K562 (cell line): ENCODE data around the gene BST1. TPM values are rescaled to one million over a fixed set of nuclear protein-coding genes. Genes with fewer than 3 reads are reported as not detected.
A peak's percentile ranks its signal among the peaks of the same experiment; 100 is the strongest.

Experiments used
- ATAC-seq: fragments of 200-7000 bp; cut with Tn5 transposase; 3 replicates; pipeline ENCODE4 v1.9.1; 2020; ENCODE audit warnings: moderate library complexity
- BruUV-seq: library from RNA; stranded (reverse); fragments of 400-500 nt; replicated peaks from 2 replicates; lab custom pipeline; 2021; lab: Mats Ljungman, UMichigan
- CTCF ChIA-PET: fragments of 300-600 bp; formaldehyde crosslinking; extraction: SDS; loops from one replicate; lab custom pipeline; 2021; ENCODE audit warnings: low intra/inter-chr PET ratio; lab: Yijun Ruan, JAX
- POLR2A ChIA-PET: fragments of 300-600, 350-650 bp; sonication (Branson Sonifier 250); formaldehyde crosslinking; extraction: SDS; loops from one replicate; lab custom pipeline; 2021; ENCODE audit warnings: antibody characterized with exemption, inconsistent platforms; lab: Yijun Ruan, JAX
- DNase-seq, 4 experiments: peaks; one replicate each; pipeline versions ENCODE4 v3.0.0 to v3.0.0-alpha.2; 2011 to 2018; ENCODE audit warnings: low spot score in 3 of 4, mixed read lengths in 3 of 4; ENCODE audit errors: extremely low read depth in 1 of 4
- FAIRE-seq: peaks from 2 replicates; lab custom pipeline; 2011; peaks lifted over from hg19 to GRCh38; lab: Jason Lieb, UNC
- H2AFZ ChIP-seq: 2 replicates; pipeline ENCODE4 v1.6.0; 2011; ENCODE audit warnings: low read depth, low read length, control low read depth, inconsistent platforms
- H3K27ac ChIP-seq: fragments of 200-600 bp; 3 replicates; pipeline ENCODE4 v1.8.0; 2011; ENCODE audit warnings: low read depth, mild to moderate bottlenecking, control low read depth, inconsistent platforms, low read length, moderate library complexity, mixed read lengths; ENCODE audit errors: extremely low read depth
- H3K27me3 ChIP-seq, 2 experiments: fragments of 300-600 bp in 1 of 2; 2 replicates in 1 of 2; 3 replicates in 1 of 2; pipeline versions ENCODE4 v1.6.0 to v1.8.0; 2011; ENCODE audit warnings: inconsistent platforms in 2 of 2, low read length in 2 of 2, mild to moderate bottlenecking in 1 of 2, mixed read lengths in 1 of 2, moderate library complexity in 1 of 2; ENCODE audit not compliant: control insufficient read depth in 2 of 2, insufficient read depth in 2 of 2
- H3K36me3 ChIP-seq: fragments of 300-600 bp; 3 replicates; pipeline ENCODE4 v1.8.0; 2011; ENCODE audit warnings: mild to moderate bottlenecking, low read length, inconsistent platforms; ENCODE audit not compliant: control insufficient read depth, insufficient read depth
- H3K4me1 ChIP-seq, 2 experiments: fragments of 200-600 bp in 1 of 2; replicated peaks in 1 of 2; 2 replicates in 1 of 2; 3 replicates in 1 of 2; pipeline versions ENCODE4 v1.5.1 to v1.8.0; 2011; ENCODE audit warnings: inconsistent platforms in 2 of 2, low read length in 2 of 2, mild to moderate bottlenecking in 1 of 2, mixed read lengths in 1 of 2, moderate library complexity in 1 of 2; ENCODE audit not compliant: control insufficient read depth in 2 of 2, insufficient read depth in 2 of 2
- H3K4me2 ChIP-seq: 2 replicates; pipeline ENCODE4 v1.6.1; 2011; ENCODE audit warnings: low read length, control low read depth, inconsistent platforms, mixed read lengths; ENCODE audit not compliant: insufficient read depth
- H3K4me3 ChIP-seq: fragments of 200-600 bp; sonication (generic), shearing (Covaris generic); 2 replicates; pipeline ENCODE4 v1.5.1; 2016; ENCODE audit warnings: control low read depth, inconsistent platforms
- H3K79me2 ChIP-seq: fragments of 200-600 bp; 3 replicates; pipeline ENCODE4 v1.8.0; 2011; ENCODE audit warnings: low read length, inconsistent platforms; ENCODE audit not compliant: control insufficient read depth, insufficient read depth
- H3K9ac ChIP-seq, 2 experiments: 2 replicates each; pipeline versions ENCODE4 v1.6.0 to v1.6.1; 2011; ENCODE audit warnings: low read depth in 2 of 2, low read length in 2 of 2, control low read depth in 1 of 2, inconsistent platforms in 1 of 2, mild to moderate bottlenecking in 1 of 2, mixed read lengths in 1 of 2; ENCODE audit not compliant: insufficient read depth in 1 of 2
- H3K9me1 ChIP-seq: one replicate; pipeline ENCODE4 v1.6.0; 2011; ENCODE audit warnings: inconsistent platforms, mild to moderate bottlenecking, low read length, moderate library complexity; ENCODE audit not compliant: control insufficient read depth, insufficient read depth
- H3K9me3 ChIP-seq: replicated peaks from 2 replicates; pipeline ENCODE4 v1.5.1; 2011; ENCODE audit warnings: low read depth, low read length, inconsistent platforms; ENCODE audit not compliant: control insufficient read depth, insufficient read depth
- H4K20me1 ChIP-seq: replicated peaks from 2 replicates; pipeline ENCODE4 v1.6.1; 2011; ENCODE audit warnings: low read length, inconsistent platforms, mixed read lengths; ENCODE audit not compliant: control insufficient read depth, insufficient read depth
- ATF7 ChIP-seq: fragments of 450-650 bp; IDR thresholded peaks from 2 replicates; pipeline ENCODE4 v1.7.1; 2014; ENCODE audit warnings: mild to moderate bottlenecking, moderate library complexity
- CREM ChIP-seq: IDR thresholded peaks from 2 replicates; pipeline ENCODE4 v1.6.1; 2014; ENCODE audit warnings: antibody characterized with exemption, low read depth
- DPF2 ChIP-seq: fragments of 450-650 bp; IDR thresholded peaks from 2 replicates; pipeline ENCODE4 v1.6.1; 2016
- MYBL2 ChIP-seq, 2 experiments: fragments of 450-650 bp in 1 of 2; sonication (generic) in 1 of 2; formaldehyde crosslinking in 1 of 2; IDR thresholded peaks; 2 replicates each; pipeline versions ENCODE4 v1.6.1 to v1.8.1; 2017 to 2022; ENCODE audit warnings: borderline replicate concordance in 1 of 2, inconsistent platforms in 1 of 2, low read depth in 1 of 2, mild to moderate bottlenecking in 1 of 2, missing genetic modification reagents in 1 of 2, moderate library complexity in 1 of 2
- NFXL1 ChIP-seq: fragments of 450-650 bp; formaldehyde crosslinking; IDR thresholded peaks from 2 replicates; pipeline ENCODE4 v1.4.0; 2021; ENCODE audit warnings: mild to moderate bottlenecking
- PRMT5 ChIP-seq: sonication (generic); formaldehyde crosslinking; IDR thresholded peaks from 2 replicates; pipeline ENCODE4 v1.5.0; 2020; ENCODE audit warnings: missing genetic modification reagents
- SRSF3 ChIP-seq: fragments of 200-400 bp; formaldehyde crosslinking; IDR thresholded peaks from 2 replicates; pipeline ENCODE4 v1.6.1; 2016; ENCODE audit warnings: mild to moderate bottlenecking, low read length, moderate library complexity; ENCODE audit not compliant: insufficient read depth
- SRSF9 ChIP-seq: fragments of 200-400 bp; formaldehyde crosslinking; IDR thresholded peaks from 2 replicates; pipeline ENCODE4 v1.6.1; 2017; ENCODE audit warnings: low read depth, low read length, borderline replicate concordance
- ZNF589 ChIP-seq: fragments of 200-800 bp; sonication (Bioruptor generic); IDR thresholded peaks from 2 replicates; pipeline ENCODE4 v1.6.1; 2016; ENCODE audit warnings: low read depth, missing genetic modification characterization, missing compliant biosample characterization
- WGBS: fragments of 100-300 bp; shearing (Covaris generic); methylation state at CpG from one replicate; pipeline ENCODE4 v1.1.6; 2016; ENCODE audit warnings: low coverage, mixed read lengths; ENCODE audit not compliant: insufficient coverage; ENCODE audit errors: missing lambda C conversion rate; 5-methylcytosine and 5-hydroxymethylcytosine counted together
- in situ Hi-C: fragments of 300-500 bp; cut with MboI; formaldehyde crosslinking; loops from 4 replicates; pipeline ENCODE4 v1.15.0; 2018; ENCODE audit warnings: inconsistent platforms, mixed read lengths
- intact Hi-C: fragments of 100-400 bp; cut with micrococcal nuclease; formaldehyde crosslinking; loops from 2 replicates; pipeline ENCODE4 v1.14.2; 2022
- polyA plus RNA-seq, 8 experiments: library from polyadenylated mRNA; depleted of rRNA in 4 of 8; stranded (reverse) in 5 of 8; unstranded in 3 of 8; fragments of >200 nt; fragmentation: Nextera tagmentation in 2 of 8; fragmentation: Illumina TruSeq in 1 of 8; extraction: Ambion mirVana in 2 of 8; extraction: Trizol in 1 of 8; gene quantifications; 2 replicates each; pipeline versions ENCODE4 v1.2.1 to v1.2.3, GENCODE V29; 2011 to 2014; ENCODE audit warnings: inconsistent platforms in 1 of 8, missing spikeins in 1 of 8
- total RNA-seq, 7 experiments: library from RNA; depleted of rRNA in 6 of 7; stranded (reverse); fragments of >200 nt in 6 of 7; fragmentation: Illumina TruSeq in 2 of 7; extraction: Trizol in 2 of 7; gene quantifications; 2 replicates each; pipeline versions ENCODE4 v1.2.1 to v1.2.3, GENCODE V29; 2011 to 2021; ENCODE audit warnings: low replicate concordance in 1 of 7
- TF ChIP-seq, protein P1 (sequence below): fragments of 250-450 bp; sonication (Bioruptor Pico); IDR thresholded peaks from 2 replicates; pipeline ENCODE4 v1.8.0; 2021; ENCODE audit warnings: moderate library complexity, mild to moderate bottlenecking, inconsistent platforms

The BST1 gene
- total and polyA plus RNA-seq, 9 of the 15 experiments (the other 6 are each of a cell fraction or from before 2014, with no cell fraction given), result 0.04 to 0.38 (median 0.07) TPM; not detected in 6

DNA sequence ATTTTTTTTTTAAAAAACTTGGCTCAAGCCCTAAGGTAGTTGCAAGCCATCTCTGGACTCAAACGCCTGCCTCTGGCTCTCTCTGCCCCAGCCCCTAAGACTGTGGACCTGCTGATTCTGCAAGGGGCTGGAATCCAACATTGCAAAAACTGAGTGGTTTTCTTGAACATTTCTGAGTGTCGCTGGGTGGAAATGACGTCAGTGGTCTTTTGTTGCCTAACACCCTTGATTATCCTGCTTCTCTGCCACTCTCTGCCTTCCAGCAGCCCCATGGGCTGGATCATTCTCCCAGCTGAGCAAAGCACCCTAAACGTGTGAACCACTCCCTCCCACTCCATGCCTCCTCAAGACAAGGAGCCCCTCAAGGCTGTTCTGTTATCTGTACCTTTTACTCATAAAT is 16.6 kb downstream of the BST1 start:
- H4K20me1 ChIP-seq, result no peaks in the 10 kb centered on the region
- in situ Hi-C loops, result no loop called here
- WGBS, result 5% methylated on average over 4 of the region's 4 CpGs
- no peak overlapping the region for H3K4me3 ChIP-seq
- ChIA-PET POLR2A (no interaction called here), CTCF (no interaction called here)
- H3K4me1 ChIP-seq, result no peaks in the 10 kb centered on the region; a peak in 1 of 5 replicates
- intact Hi-C loops, result loop anchor here (5.0 kb wide), 1 partner anchor 67 kb away; no protein-coding TSS in a partner anchor
- no peak overlapping the region for H3K27ac ChIP-seq
- no peaks in the 10 kb centered on the region for H3K9me1 ChIP-seq
- peaks cover 0 to 5% of the 10 kb centered on the region in 2 experiments; a peak in 3 of 5 replicates for H3K27me3 ChIP-seq
- no peaks in the 10 kb centered on the region for H3K36me3 ChIP-seq
- no peaks in the 10 kb centered on the region for H3K79me2 ChIP-seq
- BruUV-seq, result no TSS peak
- ATAC-seq (no peak; the same call in 2 of the 3 replicates), DNase-seq (no peak), FAIRE-seq (no peak)
- no peak for TF ChIP-seq MYBL2 (IDR thresholded peaks at IDR 0.05; ENCODE audit: low read depth)
- no peak for TF ChIP-seq MYBL2 (CRISPR knock-in tag; IDR thresholded peaks at IDR 0.05; ENCODE audit: borderline replicate concordance)
- TF ChIP-seq PRMT5 (CRISPR knock-in tag), result no peak
- TF ChIP-seq CREM, result 0 out of 2 replicates have a peak, but pooled peaks have one; percentile 17
- TF ChIP-seq ATF7, result peak; percentile 30; the same call in 1 of the 2 replicates
- TF ChIP-seq DPF2, result no peak
- H3K9me3 ChIP-seq, result no peaks in the 10 kb centered on the region
- H3K4me2 ChIP-seq, result no peak overlapping the region
- H3K9ac ChIP-seq, result no peak overlapping the region
- H2AFZ ChIP-seq, result no peak overlapping the region

DNA sequence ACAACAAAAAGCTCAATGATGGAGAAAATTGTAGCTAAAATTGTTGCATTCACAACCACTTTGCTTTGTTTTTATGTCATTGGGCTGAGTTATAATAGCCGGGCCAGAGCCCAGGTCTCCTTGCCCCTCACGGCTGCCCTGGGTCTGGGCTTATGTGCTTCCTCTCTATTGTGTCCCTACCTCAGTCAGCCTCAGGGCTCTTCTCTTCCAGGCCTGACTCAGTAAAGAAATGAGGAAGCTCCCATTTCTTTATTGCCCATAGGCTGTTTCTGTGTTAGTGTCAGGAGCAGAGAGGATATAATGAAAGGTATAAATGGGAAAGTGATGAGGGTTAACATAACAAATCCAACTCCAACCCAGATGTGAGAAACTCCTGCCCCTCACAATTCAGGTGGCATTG is 18.0 kb downstream of the BST1 start:
- Histone ChIP-seq H3K27me3 (peaks cover 2 to 5% of the 10 kb centered on the region in 2 experiments; a peak in 3 of 5 replicates), H3K9me3 (no peaks in the 10 kb centered on the region), H3K27ac (no peak overlapping the region), H3K79me2 (no peaks in the 10 kb centered on the region), H3K4me1 (no peaks in the 10 kb centered on the region; a peak in 1 of 5 replicates)
- ChIA-PET POLR2A (interaction anchor here (0.6 kb wide), 1 partner anchor 358 kb away, joined by 3 read pairs; no protein-coding TSS in a partner anchor), CTCF (no interaction called here)
- no peak for ATAC-seq
- no peak for DNase-seq
- in situ Hi-C loops, result no loop called here
- no peak for TF ChIP-seq NFXL1 (CRISPR knock-in tag)
- no peak for TF ChIP-seq SRSF9
- TF ChIP-seq SRSF3, result no peak
- TF ChIP-seq ZNF589, result no peak
- TF ChIP-seq, protein P1, sequence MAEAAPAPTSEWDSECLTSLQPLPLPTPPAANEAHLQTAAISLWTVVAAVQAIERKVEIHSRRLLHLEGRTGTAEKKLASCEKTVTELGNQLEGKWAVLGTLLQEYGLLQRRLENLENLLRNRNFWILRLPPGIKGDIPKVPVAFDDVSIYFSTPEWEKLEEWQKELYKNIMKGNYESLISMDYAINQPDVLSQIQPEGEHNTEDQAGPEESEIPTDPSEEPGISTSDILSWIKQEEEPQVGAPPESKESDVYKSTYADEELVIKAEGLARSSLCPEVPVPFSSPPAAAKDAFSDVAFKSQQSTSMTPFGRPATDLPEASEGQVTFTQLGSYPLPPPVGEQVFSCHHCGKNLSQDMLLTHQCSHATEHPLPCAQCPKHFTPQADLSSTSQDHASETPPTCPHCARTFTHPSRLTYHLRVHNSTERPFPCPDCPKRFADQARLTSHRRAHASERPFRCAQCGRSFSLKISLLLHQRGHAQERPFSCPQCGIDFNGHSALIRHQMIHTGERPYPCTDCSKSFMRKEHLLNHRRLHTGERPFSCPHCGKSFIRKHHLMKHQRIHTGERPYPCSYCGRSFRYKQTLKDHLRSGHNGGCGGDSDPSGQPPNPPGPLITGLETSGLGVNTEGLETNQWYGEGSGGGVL (CRISPR knock-in tag), result no peak
- TF ChIP-seq, all 486 proteins: peak for 0
- no TSS peak for BruUV-seq
- FAIRE-seq, result no peak
- no peaks in the 10 kb centered on the region for H3K36me3 ChIP-seq
- no peaks in the 10 kb centered on the region for H3K9me1 ChIP-seq
- WGBS, result 8% methylated on average over 2 of the region's 2 CpGs
- no peak overlapping the region for H3K4me3 ChIP-seq
- H3K9ac ChIP-seq, result no peak overlapping the region
- no peaks in the 10 kb centered on the region for H4K20me1 ChIP-seq
- no peak overlapping the region for H3K4me2 ChIP-seq
- intact Hi-C loops, result no loop called here
- no peak overlapping the region for H2AFZ ChIP-seq
